ENCODE data around the gene CLIC1. TPM values are rescaled to one million over a fixed set of nuclear protein-coding genes. Genes with fewer than 3 reads are reported as not detected.
A peak's percentile ranks its signal among the peaks of the same experiment; 100 is the strongest.

Gene CLIC1
- total RNA-seq, 6 donors from 2014 or later = 138 to 497 (median 277) TPM

DNA sequence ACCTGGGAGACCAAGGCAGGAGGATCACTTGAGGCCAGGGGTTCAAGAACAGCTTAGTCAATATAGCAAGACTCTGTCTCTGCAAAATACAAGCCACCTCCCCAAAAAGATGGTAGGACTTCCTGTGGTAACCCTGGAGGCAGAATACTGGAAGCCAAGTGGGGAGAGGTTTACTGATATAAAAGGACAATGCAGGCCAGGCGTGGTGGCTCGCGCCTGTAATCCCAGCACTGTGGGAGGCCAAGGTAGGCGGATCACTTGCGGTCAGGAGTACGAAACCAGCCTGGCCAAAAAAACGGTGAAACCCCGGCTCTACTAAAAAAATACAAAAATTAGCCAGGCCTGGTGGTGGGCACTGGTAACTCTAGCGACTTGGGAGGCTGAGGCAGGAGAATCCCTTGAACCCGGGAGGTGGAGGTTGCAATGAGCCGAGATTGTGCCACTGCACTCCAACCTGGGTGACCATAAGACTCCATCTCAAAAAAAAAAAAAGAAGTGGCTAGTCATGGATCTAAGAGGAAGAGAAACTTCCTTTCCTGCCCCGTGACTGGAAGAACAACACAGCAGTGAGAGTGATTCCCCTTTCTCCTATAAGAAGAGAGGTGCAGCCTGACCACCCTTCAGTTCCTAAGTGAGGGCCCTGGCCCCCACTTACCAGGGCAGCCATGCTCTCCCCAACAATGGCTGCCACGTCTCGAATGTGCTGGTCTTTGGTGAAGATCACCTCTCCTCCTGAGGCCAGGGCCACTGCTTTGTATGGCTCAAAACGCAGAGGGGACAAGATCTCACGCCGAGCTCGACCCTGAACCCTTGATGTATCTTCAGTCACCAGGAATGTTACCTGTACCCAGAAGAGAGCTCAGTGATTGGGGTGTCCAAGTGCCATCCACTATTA is 32.3 kb upstream of the CLIC1 start:
- TF ChIP-seq, protein P1, sequence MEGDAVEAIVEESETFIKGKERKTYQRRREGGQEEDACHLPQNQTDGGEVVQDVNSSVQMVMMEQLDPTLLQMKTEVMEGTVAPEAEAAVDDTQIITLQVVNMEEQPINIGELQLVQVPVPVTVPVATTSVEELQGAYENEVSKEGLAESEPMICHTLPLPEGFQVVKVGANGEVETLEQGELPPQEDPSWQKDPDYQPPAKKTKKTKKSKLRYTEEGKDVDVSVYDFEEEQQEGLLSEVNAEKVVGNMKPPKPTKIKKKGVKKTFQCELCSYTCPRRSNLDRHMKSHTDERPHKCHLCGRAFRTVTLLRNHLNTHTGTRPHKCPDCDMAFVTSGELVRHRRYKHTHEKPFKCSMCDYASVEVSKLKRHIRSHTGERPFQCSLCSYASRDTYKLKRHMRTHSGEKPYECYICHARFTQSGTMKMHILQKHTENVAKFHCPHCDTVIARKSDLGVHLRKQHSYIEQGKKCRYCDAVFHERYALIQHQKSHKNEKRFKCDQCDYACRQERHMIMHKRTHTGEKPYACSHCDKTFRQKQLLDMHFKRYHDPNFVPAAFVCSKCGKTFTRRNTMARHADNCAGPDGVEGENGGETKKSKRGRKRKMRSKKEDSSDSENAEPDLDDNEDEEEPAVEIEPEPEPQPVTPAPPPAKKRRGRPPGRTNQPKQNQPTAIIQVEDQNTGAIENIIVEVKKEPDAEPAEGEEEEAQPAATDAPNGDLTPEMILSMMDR (IDR thresholded peaks at IDR 0.05) = no peak
- TF ChIP-seq EP300 (IDR thresholded peaks at IDR 0.05) (no peak), POLR2AphosphoS5 (IDR thresholded peaks at IDR 0.05) (no peak), POLR2A (IDR thresholded peaks at IDR 0.05) (no peak)
- H3K36me3 ChIP-seq = no peaks in the 10 kb centered on the region
- no peak overlapping the region for H3K4me3 ChIP-seq
- H3K27me3 ChIP-seq = no peaks in the 10 kb centered on the region
- H3K9me3 ChIP-seq = no peaks in the 10 kb centered on the region
- H3K27ac ChIP-seq = peak overlapping the region in 1 of 4 donors; percentile 60
- peaks cover 2 to 6% (median 4%) of the 10 kb centered on the region in 4 donors for H3K4me1 ChIP-seq
- DNase-seq = no peak
- ATAC-seq (ENCODE audit: low FRiP score in 2 of 2) = peak in 1 of 2 donors; percentile 50
- WGBS, 2 donors = 79 to 83% methylated on average over 18 of the region's 18 CpGs

DNA sequence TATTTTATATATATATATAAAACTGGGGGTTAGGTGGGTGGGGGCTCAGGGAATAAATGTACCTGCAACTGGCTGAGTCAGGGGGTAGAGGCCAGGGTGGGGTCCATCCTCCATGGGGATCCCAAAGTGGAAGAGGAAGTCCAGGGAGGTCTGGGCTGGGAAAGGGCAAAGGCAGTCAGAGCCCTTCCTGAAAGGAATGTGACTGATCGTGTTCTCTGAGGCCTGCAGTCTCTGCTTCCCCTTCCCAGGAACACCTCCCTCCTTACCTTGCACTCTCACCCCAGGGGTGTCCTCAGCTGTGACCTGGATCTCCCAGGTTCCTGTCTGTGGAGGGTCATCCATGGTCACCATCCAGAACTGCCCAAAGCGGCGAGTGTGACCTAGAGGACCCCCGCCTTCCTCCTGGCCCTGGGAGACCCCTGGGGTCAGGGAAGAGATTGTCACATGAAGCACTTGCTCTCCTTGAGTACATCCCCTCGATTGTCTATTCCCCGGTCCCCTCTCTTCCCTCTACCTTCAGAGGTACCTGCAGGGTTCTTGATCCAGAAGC is 30.8 kb upstream of the CLIC1 start:
- H3K27me3 ChIP-seq = no peaks in the 10 kb centered on the region
- TF ChIP-seq POLR2A (IDR thresholded peaks at IDR 0.05) = no peak
- TF ChIP-seq POLR2AphosphoS5 (IDR thresholded peaks at IDR 0.05) = no peak
- no peak for TF ChIP-seq EP300 (IDR thresholded peaks at IDR 0.05)
- TF ChIP-seq, protein P1 (IDR thresholded peaks at IDR 0.05) = no peak
- ATAC-seq (ENCODE audit: low FRiP score in 2 of 2) = no peak
- no peaks in the 10 kb centered on the region for H3K9me3 ChIP-seq
- WGBS, 2 donors = 81 to 83% methylated on average over 6 of the region's 6 CpGs
- no peaks in the 10 kb centered on the region for H3K36me3 ChIP-seq
- H3K4me3 ChIP-seq = no peak overlapping the region
- H3K4me1 ChIP-seq = peaks cover 0 to 9% (median 7%) of the 10 kb centered on the region in 4 donors
- H3K27ac ChIP-seq = no peak overlapping the region
- DNase-seq = no peak

DNA sequence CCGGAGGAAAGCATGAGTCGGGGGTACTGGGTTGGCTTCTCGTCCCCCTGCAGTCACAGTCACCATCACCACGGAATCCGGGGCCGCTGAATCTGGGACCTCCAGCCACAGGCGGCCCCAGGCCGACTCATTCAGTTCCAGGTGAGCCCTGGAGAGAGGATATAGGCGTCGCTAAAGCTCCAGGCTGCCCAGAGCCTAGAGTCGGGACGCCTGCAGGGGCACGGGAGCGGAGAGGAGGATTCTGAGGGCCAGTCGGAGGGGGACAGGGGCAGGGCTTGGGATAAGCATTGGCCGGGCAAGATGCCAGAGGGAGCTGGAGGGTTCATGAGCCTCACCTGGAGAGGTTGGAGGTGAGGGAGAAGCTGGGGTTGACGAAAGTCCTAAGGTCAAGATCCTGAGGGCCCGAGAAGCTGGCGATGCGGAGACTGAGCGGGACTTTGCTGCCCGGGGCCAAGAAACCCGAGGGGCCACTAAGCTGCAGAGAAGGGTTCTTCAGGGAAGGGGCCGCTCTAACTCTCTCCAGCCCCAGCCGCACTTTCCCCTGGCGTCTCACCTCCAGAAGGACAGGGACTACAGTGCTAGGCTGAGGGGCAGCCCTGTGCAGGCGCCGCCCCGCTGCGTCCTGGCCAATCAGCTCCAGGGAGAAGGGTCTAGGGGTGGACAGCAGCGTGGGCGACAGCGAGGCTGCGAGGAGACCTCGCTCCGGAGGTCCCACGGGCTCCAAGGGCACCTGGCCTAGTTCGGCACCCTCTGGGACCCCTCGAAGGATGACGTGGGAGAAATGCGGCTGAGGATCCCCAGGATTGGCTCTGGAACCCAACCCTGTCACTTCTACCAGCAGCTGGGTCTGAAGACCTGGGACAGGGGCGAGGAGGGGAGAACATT is 29.8 kb upstream of the CLIC1 start:
- 56 to 69% methylated on average over 35 to 42 of the region's 42 CpGs for WGBS, 2 donors
- ATAC-seq (ENCODE audit: low FRiP score in 2 of 2) (peak in 1 of 2 donors; percentile 58), DNase-seq (peak in 1 of 2 donors; percentile 84)
- no peaks in the 10 kb centered on the region for H3K9me3 ChIP-seq
- no peaks in the 10 kb centered on the region for H3K36me3 ChIP-seq
- H3K27me3 ChIP-seq = no peaks in the 10 kb centered on the region
- no peak for TF ChIP-seq EP300 (IDR thresholded peaks at IDR 0.05)
- H3K4me1 ChIP-seq = peaks cover 0 to 9% (median 7%) of the 10 kb centered on the region in 4 donors
- H3K27ac ChIP-seq = no peak overlapping the region
- H3K4me3 ChIP-seq = peak overlapping the region in 2 of 4 donors; percentile 9 to 18

DNA sequence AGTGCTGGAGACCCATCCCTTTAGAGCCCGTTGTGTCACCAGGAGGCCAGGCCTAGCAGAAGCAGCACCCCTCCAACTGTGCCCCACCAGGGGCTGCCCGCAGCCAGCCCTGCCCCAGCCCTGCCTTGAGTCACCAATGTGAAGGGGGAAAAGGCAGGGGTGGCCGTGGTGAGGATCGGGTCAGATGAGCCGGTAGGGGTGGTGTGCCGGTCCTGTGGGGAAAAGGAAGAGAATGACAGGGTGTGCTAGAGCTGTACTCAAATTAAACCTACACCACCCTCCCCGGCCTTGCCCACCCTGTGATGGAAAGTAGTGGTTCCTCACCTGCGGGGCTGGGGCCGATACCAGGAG is 29.2 kb upstream of the CLIC1 start:
- no peaks in the 10 kb centered on the region for H3K27me3 ChIP-seq
- H3K36me3 ChIP-seq = no peaks in the 10 kb centered on the region
- H3K4me3 ChIP-seq = no peak overlapping the region
- TF ChIP-seq EP300 (IDR thresholded peaks at IDR 0.05) = no peak
- no peak for TF ChIP-seq POLR2A (IDR thresholded peaks at IDR 0.05)
- TF ChIP-seq, protein P1 (IDR thresholded peaks at IDR 0.05) = no peak
- no peak for TF ChIP-seq POLR2AphosphoS5 (IDR thresholded peaks at IDR 0.05)
- 73 to 83% methylated on average over 9 of the region's 9 CpGs for WGBS, 2 donors
- no peak overlapping the region for H3K27ac ChIP-seq
- DNase-seq = peak in 1 of 2 donors; percentile 63
- ATAC-seq (ENCODE audit: low FRiP score in 2 of 2) = no peak
- H3K4me1 ChIP-seq = peaks cover 0 to 9% (median 7%) of the 10 kb centered on the region in 4 donors
- no peaks in the 10 kb centered on the region for H3K9me3 ChIP-seq

DNA sequence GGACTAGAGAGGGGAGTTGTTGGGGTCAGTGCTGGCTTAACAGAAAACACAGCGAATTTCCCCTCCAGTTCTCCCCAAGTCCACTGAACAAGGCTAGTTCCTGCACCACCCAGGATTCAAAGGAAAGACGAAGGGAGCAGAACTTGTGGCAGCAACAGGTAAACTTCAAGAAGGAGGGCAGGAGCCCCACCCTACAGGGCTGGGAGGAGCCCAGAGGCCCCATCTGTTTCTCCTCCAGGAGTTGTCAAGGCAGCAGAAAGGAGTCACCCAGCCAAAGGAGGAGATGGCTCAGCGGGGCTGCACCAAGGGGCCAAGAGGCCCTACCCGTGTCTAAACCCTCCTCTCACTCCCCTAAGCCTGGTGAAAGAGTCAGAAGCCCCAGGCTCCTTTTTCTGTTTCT is 27.9 kb upstream of the CLIC1 start:
- H3K27me3 ChIP-seq = no peaks in the 10 kb centered on the region
- peak overlapping the region in 1 of 4 donors; percentile 3 for H3K27ac ChIP-seq
- ATAC-seq (ENCODE audit: low FRiP score in 2 of 2) (no peak), DNase-seq (no peak)
- H3K4me1 ChIP-seq = peaks cover 0 to 7% (median 6%) of the 10 kb centered on the region in 4 donors
- H3K9me3 ChIP-seq = no peaks in the 10 kb centered on the region
- TF ChIP-seq EP300 (IDR thresholded peaks at IDR 0.05) (no peak), POLR2AphosphoS5 (IDR thresholded peaks at IDR 0.05) (no peak), POLR2A (IDR thresholded peaks at IDR 0.05) (no peak)
- TF ChIP-seq, protein P1 (IDR thresholded peaks at IDR 0.05) = no peak
- no peaks in the 10 kb centered on the region for H3K36me3 ChIP-seq
- WGBS, 2 donors = 78 to 83% methylated on average over 4 of the region's 4 CpGs
- no peak overlapping the region for H3K4me3 ChIP-seq
